B cell (primary cell): ENCODE results near the gene ZBTB7A. TPM values are rescaled to one million over a fixed set of nuclear protein-coding genes. Genes with fewer than 3 reads are reported as not detected.

Experiments used
- ATAC-seq: fragments of 200-7000 bp; cut with Tn5 transposase; one replicate; pipeline ENCODE4 v1.10.0; 2021; ENCODE audit warnings: low read depth, mild to moderate bottlenecking, moderate number of reproducible peaks, moderate library complexity
- CTCF ChIA-PET: fragments of 350-600 bp; sonication (Branson Sonifier 250); formaldehyde crosslinking; loops from one replicate; lab custom pipeline; 2021; ENCODE audit warnings: antibody characterized with exemption, inconsistent platforms; lab: Charles Lee
- POLR2A ChIA-PET: fragments of 350-600 bp; sonication (Branson Sonifier 250); formaldehyde crosslinking; loops from one replicate; lab custom pipeline; 2021; ENCODE audit warnings: antibody characterized with exemption; lab: Charles Lee
- DNase-seq: peaks from one replicate; pipeline ENCODE4 v3.0.0; 2013
- H2AFZ ChIP-seq: 2 replicates; pipeline ENCODE4 v1.6.1; 2012; ENCODE audit warnings: mild to moderate bottlenecking, low read depth, low read length; ENCODE audit not compliant: insufficient read depth, poor library complexity, severe bottlenecking
- H3K27ac ChIP-seq, 2 donors: 1 replicate in 1 of 2; 2 replicates in 1 of 2; pipeline ENCODE4 v1.5.1; 2012 to 2013; ENCODE audit warnings: low read length in 2 of 2, mild to moderate bottlenecking in 2 of 2, moderate library complexity in 1 of 2
- H3K27me3 ChIP-seq, 4 experiments: fragments of 200-600 bp in 1 of 4; sonication (generic) in 1 of 4; replicated peaks in 1 of 4; 1 replicate in 2 of 4; 2 replicates in 2 of 4; pipeline versions ENCODE4 v1.6.1 to v1.7.0; 2013 to 2016; ENCODE audit warnings: low read length in 3 of 4, mild to moderate bottlenecking in 2 of 4, mixed read lengths in 1 of 4, moderate library complexity in 1 of 4; ENCODE audit not compliant: insufficient read depth in 4 of 4, control insufficient read depth in 3 of 4; ENCODE audit errors: control extremely low read depth in 1 of 4
- H3K36me3 ChIP-seq, 2 experiments: replicated peaks in 1 of 2; 1 replicate in 1 of 2; 2 replicates in 1 of 2; pipeline versions ENCODE4 v1.6.1 to v1.7.1; 2013; ENCODE audit warnings: low read length in 1 of 2; ENCODE audit not compliant: insufficient read depth in 2 of 2, control insufficient read depth in 1 of 2; ENCODE audit errors: control extremely low read depth in 1 of 2, extremely low read depth in 1 of 2
- H3K4me1 ChIP-seq, 2 donors: fragments of 200-600 bp in 1 of 2; sonication (generic) in 1 of 2; 1 replicate in 1 of 2; 2 replicates in 1 of 2; pipeline versions ENCODE4 v1.5.1 to v1.6.1; 2013 to 2017; ENCODE audit warnings: low read length in 2 of 2; ENCODE audit not compliant: control insufficient read depth in 2 of 2, insufficient read depth in 2 of 2
- H3K4me2 ChIP-seq: replicated peaks from 2 replicates; pipeline ENCODE3; 2012; ENCODE audit warnings: mild to moderate bottlenecking, low read depth, low read length; ENCODE audit not compliant: poor library complexity, severe bottlenecking
- H3K4me3 ChIP-seq, 5 experiments: fragments of 200-600 bp in 1 of 5; sonication (generic) in 1 of 5; 1 replicate in 3 of 5; 2 replicates in 2 of 5; pipeline versions ENCODE4 v1.5.1 to v1.7.0; 2011 to 2016; ENCODE audit warnings: low read length in 4 of 5, mild to moderate bottlenecking in 4 of 5, low read depth in 2 of 5, control low read depth in 1 of 5, moderate library complexity in 1 of 5; ENCODE audit not compliant: insufficient read depth in 1 of 5; ENCODE audit errors: control extremely low read depth in 1 of 5, extremely low read depth in 1 of 5
- H3K79me2 ChIP-seq: fragments of 200-600 bp; sonication (generic); one replicate; pipeline ENCODE4 v1.6.0; 2016; ENCODE audit warnings: low read length; ENCODE audit not compliant: control insufficient read depth, insufficient read depth
- H3K9ac ChIP-seq: fragments of 200-600 bp; sonication (generic); 2 replicates; pipeline ENCODE4 v1.6.1; 2017; ENCODE audit warnings: mild to moderate bottlenecking, low read length, moderate library complexity
- H3K9me3 ChIP-seq, 3 donors: one replicate each; pipeline versions ENCODE4 v1.6.1 to v1.7.1; 2013; ENCODE audit warnings: low read length in 2 of 3; ENCODE audit not compliant: control insufficient read depth in 2 of 3, insufficient read depth in 1 of 3; ENCODE audit errors: control extremely low read depth in 1 of 3
- H4K20me1 ChIP-seq: 2 replicates; pipeline ENCODE4 v1.6.0; 2012; ENCODE audit warnings: mild to moderate bottlenecking, low read length; ENCODE audit not compliant: insufficient read depth, control insufficient read depth, poor library complexity, severe bottlenecking
- H3K27ac Mint-ChIP-seq: one replicate; pipeline ENCODE4 v1.8.0; 2021; ENCODE audit warnings: mixed read lengths
- H3K27me3 Mint-ChIP-seq: one replicate; pipeline ENCODE4 v1.8.0; 2021; ENCODE audit warnings: mixed read lengths
- H3K4me1 Mint-ChIP-seq: one replicate; pipeline ENCODE4 v1.8.0; 2021; ENCODE audit warnings: mixed read lengths
- H3K4me3 Mint-ChIP-seq: one replicate; pipeline ENCODE4 v1.8.0; 2021; ENCODE audit warnings: mixed read lengths
- H3K9me3 Mint-ChIP-seq: one replicate; pipeline ENCODE4 v1.8.0; 2022; ENCODE audit warnings: mixed read lengths; ENCODE audit not compliant: insufficient read depth
- EZH2 ChIP-seq: IDR thresholded peaks from 2 replicates; pipeline ENCODE4 v1.6.1; 2012; ENCODE audit warnings: borderline replicate concordance, low read depth, mild to moderate bottlenecking, moderate library complexity, low read length; ENCODE audit not compliant: insufficient read depth, poor library complexity, severe bottlenecking
- WGBS: methylation state at CpG from one replicate; pipeline ENCODE4 v1.1.5; 2013; ENCODE audit warnings: missing lambda C conversion rate; ENCODE audit not compliant: insufficient coverage; 5-methylcytosine and 5-hydroxymethylcytosine counted together
- intact Hi-C: fragments of 100-400 bp; cut with micrococcal nuclease; formaldehyde crosslinking; loops from one replicate; pipeline ENCODE4 v1.10.0; 2022
- polyA plus RNA-seq: library from polyadenylated mRNA; depleted of rRNA; stranded (reverse); fragments of >200 nt; gene quantifications from 2 replicates; pipeline ENCODE4 v1.2.3, GENCODE V29; 2012
- total RNA-seq, 2 donors: library from RNA; stranded (reverse); fragments of 120-200 nt in 1 of 2; gene quantifications; 1 replicate in 1 of 2; 2 replicates in 1 of 2; pipeline versions ENCODE4 v1.2.3 to v1.2.4, GENCODE V29; 2013 to 2022
- TF ChIP-seq, protein P1 (sequence below): fragments of 200-600 bp; IDR thresholded peaks from one replicate; pipeline ENCODE4 v1.8.0; 2022; ENCODE audit warnings: antibody characterized with exemption, mild to moderate bottlenecking

The ZBTB7A gene
- total and polyA plus RNA-seq, 2 donors (not counting 1 experiment from before 2014, with no cell fraction given): 24.8 to 62.6 TPM

GRCh38 chr19:4030552-4030951 lies 36.1 kb downstream of the ZBTB7A start:
- DNase-seq (no peak), ATAC-seq (no peak)
- Histone ChIP-seq H3K4me1 (no peaks in the 10 kb centered on the region), H3K4me3 (no peak overlapping the region), H3K27ac (no peak overlapping the region), H3K4me2 (no peak overlapping the region), H2AFZ (no peak overlapping the region), H3K36me3 (peaks cover 0 to 38% of the 10 kb centered on the region in 2 experiments), H3K9ac (no peak overlapping the region), H3K79me2 (peaks cover 9% of the 10 kb centered on the region), H3K27me3 (no peaks in the 10 kb centered on the region), H4K20me1 (peaks cover 10% of the 10 kb centered on the region), H3K9me3 (no peaks in the 10 kb centered on the region)
- no peak overlapping the region for H3K4me3 Mint-ChIP-seq
- 97% methylated on average over 6 of the region's 6 CpGs for WGBS
- POLR2A ChIA-PET: no interaction called here
- no peak for TF ChIP-seq EZH2
- TF ChIP-seq, protein P1, sequence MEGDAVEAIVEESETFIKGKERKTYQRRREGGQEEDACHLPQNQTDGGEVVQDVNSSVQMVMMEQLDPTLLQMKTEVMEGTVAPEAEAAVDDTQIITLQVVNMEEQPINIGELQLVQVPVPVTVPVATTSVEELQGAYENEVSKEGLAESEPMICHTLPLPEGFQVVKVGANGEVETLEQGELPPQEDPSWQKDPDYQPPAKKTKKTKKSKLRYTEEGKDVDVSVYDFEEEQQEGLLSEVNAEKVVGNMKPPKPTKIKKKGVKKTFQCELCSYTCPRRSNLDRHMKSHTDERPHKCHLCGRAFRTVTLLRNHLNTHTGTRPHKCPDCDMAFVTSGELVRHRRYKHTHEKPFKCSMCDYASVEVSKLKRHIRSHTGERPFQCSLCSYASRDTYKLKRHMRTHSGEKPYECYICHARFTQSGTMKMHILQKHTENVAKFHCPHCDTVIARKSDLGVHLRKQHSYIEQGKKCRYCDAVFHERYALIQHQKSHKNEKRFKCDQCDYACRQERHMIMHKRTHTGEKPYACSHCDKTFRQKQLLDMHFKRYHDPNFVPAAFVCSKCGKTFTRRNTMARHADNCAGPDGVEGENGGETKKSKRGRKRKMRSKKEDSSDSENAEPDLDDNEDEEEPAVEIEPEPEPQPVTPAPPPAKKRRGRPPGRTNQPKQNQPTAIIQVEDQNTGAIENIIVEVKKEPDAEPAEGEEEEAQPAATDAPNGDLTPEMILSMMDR: no peak
- CTCF ChIA-PET: no interaction called here
- H3K27ac Mint-ChIP-seq: no peak overlapping the region
- H3K4me1 Mint-ChIP-seq: no peaks in the 10 kb centered on the region
- intact Hi-C loops: no loop called here
- H3K27me3 Mint-ChIP-seq: no peaks in the 10 kb centered on the region
- H3K9me3 Mint-ChIP-seq: no peaks in the 10 kb centered on the region

- CTCF ChIA-PET: interaction anchor here (0.7 kb wide), 1 partner anchor 653 kb away, joined by 3 read pairs; no protein-coding TSS in a partner anchor
- TF ChIP-seq, protein P1: no peak
- no peak for TF ChIP-seq EZH2
- peaks cover 0 to 31% of the 10 kb centered on the region in 2 experiments for H3K36me3 ChIP-seq
- DNase-seq (no peak), ATAC-seq (no peak)
- peaks cover 6% of the 10 kb centered on the region for H4K20me1 ChIP-seq
- Mint-ChIP-seq H3K4me1 (no peaks in the 10 kb centered on the region), H3K27me3 (no peaks in the 10 kb centered on the region), H3K9me3 (no peaks in the 10 kb centered on the region), H3K4me3 (no peak overlapping the region), H3K27ac (no peak overlapping the region)
- POLR2A ChIA-PET: interaction anchor here (0.6 kb wide), 2 partner anchors 22 to 633 kb away, joined by 3 to 4 read pairs; partner anchors contain the start of gene PIAS4
- H3K4me1 ChIP-seq: no peaks in the 10 kb centered on the region
- H3K27ac ChIP-seq: no peak overlapping the region
- no peak overlapping the region for H3K4me3 ChIP-seq
- H3K27me3 ChIP-seq: no peaks in the 10 kb centered on the region
- intact Hi-C loops: no loop called here
- WGBS: 93% methylated on average over 11 of the region's 18 CpGs
- no peak overlapping the region for H3K9ac ChIP-seq
- H3K4me2 ChIP-seq: no peak overlapping the region
- H3K9me3 ChIP-seq: no peaks in the 10 kb centered on the region
- no peak overlapping the region for H2AFZ ChIP-seq
- H3K79me2 ChIP-seq: peaks cover 8% of the 10 kb centered on the region
Observed at GRCh38 chr19:4029247-4029614, 37.5 kb downstream of the ZBTB7A start.
